Measurements from ENCODE around the gene CALCOCO1.
"Not testable (repeated sequence)": the region's sequence is repeated elsewhere in the genome, so short reads cannot be mapped to it uniquely, and the experiment has no call there.

CALCOCO1 gene

GRCh38 chr12:53695152-53696145 is 31.8 kb downstream of the CALCOCO1 start:
- DNase-seq: peak; percentile 76

GRCh38 chr12:53694756-53695151 is 32.5 kb downstream of the CALCOCO1 start:
- no peak for DNase-seq

- no peak for DNase-seq
Measured at GRCh38 chr12:53688134-53688533, 39.1 kb downstream of the CALCOCO1 start.

GRCh38 chr12:53686436-53686835 is 40.8 kb downstream of the CALCOCO1 start:
- no peak for DNase-seq

GRCh38 chr12:53684654-53685220 is 42.5 kb downstream of the CALCOCO1 start:
- DNase-seq: no peak

GRCh38 chr12:53683983-53684382 is 43.3 kb downstream of the CALCOCO1 start:
- DNase-seq: no peak

- DNase-seq: no peak
Measured at GRCh38 chr12:53683494-53683893, 43.8 kb downstream of the CALCOCO1 start.

- not testable (repeated sequence) for DNase-seq
Measured at GRCh38 chr12:53680061-53680460, 47.2 kb downstream of the CALCOCO1 start.

- peak; percentile 49 for DNase-seq
Measured at GRCh38 chr12:53677800-53678148, 49.5 kb downstream of the CALCOCO1 start.

GRCh38 chr12:53677016-53677799 is 50.0 kb downstream of the CALCOCO1 start:
- no peak for DNase-seq

GRCh38 chr12:53676656-53677015 is 50.6 kb downstream of the CALCOCO1 start:
- peak; percentile 74 for DNase-seq

GRCh38 chr12:53675701-53676607 is 51.3 kb downstream of the CALCOCO1 start, which contains the start of gene ATP5MC2:
Gene ATP5MC2 (minus strand): TSS chr12:53676083. CDS start chr12:53672614, 3,469 bp downstream.
- DNase-seq: peak; percentile 97

- no peak for DNase-seq
Measured at GRCh38 chr12:53674977-53675700, 52.1 kb downstream of the CALCOCO1 start.

- DNase-seq: no peak
Measured at GRCh38 chr12:53670971-53671370, 56.3 kb downstream of the CALCOCO1 start.

- DNase-seq: no peak
Measured at GRCh38 chr12:53670308-53670707, 56.9 kb downstream of the CALCOCO1 start.

GRCh38 chr12:53667080-53667479 is 60.2 kb downstream of the CALCOCO1 start:
- DNase-seq: no peak

- DNase-seq: no peak
Measured at GRCh38 chr12:53664936-53665335, 62.3 kb downstream of the CALCOCO1 start.

- DNase-seq: no peak
Measured at GRCh38 chr12:53664191-53664590, 63.1 kb downstream of the CALCOCO1 start.

- no peak for DNase-seq
Measured at GRCh38 chr12:53660041-53660440, 67.2 kb downstream of the CALCOCO1 start.

GRCh38 chr12:53659571-53659981 is 67.7 kb downstream of the CALCOCO1 start:
- DNase-seq: no peak

GRCh38 chr12:53659011-53659551 is 68.2 kb downstream of the CALCOCO1 start:
- DNase-seq: no peak

Data from activated CD8-positive, alpha-beta memory T cell treated with anti-CD3 and anti-CD28 coated beads, Interleukin-2, amount 50 U/mL, for 48 hours (primary cell).